CD4-positive, alpha-beta T cell (primary cell): ENCODE data around the gene ALG12. TPM values are rescaled to one million over a fixed set of nuclear protein-coding genes. Genes with fewer than 3 reads are reported as not detected.
A peak's percentile ranks its signal among the peaks of the same experiment; 100 is the strongest.

Experiments
- ATAC-seq: fragments of 200-7000 bp; cut with Tn5 transposase; one replicate; pipeline ENCODE4 v1.10.0; 2022; ENCODE audit warnings: mild to moderate bottlenecking; ENCODE audit not compliant: poor library complexity
- CTCF ChIA-PET: fragments of 350-600 bp; sonication (Branson Sonifier 250); formaldehyde crosslinking; loops from one replicate; lab custom pipeline; 2021; ENCODE audit warnings: antibody characterized with exemption, inconsistent platforms; lab: Charles Lee
- POLR2A ChIA-PET: fragments of 350-600 bp; sonication (Branson Sonifier 250); formaldehyde crosslinking; loops from one replicate; lab custom pipeline; 2021; ENCODE audit warnings: antibody characterized with exemption, inconsistent platforms; lab: Charles Lee
- DNase-seq, 14 experiments: peaks; one replicate each; pipeline ENCODE4 v3.0.0-alpha.2; 2013 to 2020; ENCODE audit warnings: mixed read lengths in 2 of 14
- H3K27ac ChIP-seq, 2 donors: one replicate each; pipeline versions ENCODE4 v1.5.1 to v1.7.0; 2013; ENCODE audit warnings: low read length in 2 of 2, low read depth in 1 of 2, mild to moderate bottlenecking in 1 of 2
- H3K27me3 ChIP-seq, 2 experiments: 1 replicate in 1 of 2; 2 replicates in 1 of 2; pipeline versions ENCODE4 v1.6.1 to v1.7.0; 2013; ENCODE audit warnings: low read length in 2 of 2, control low read depth in 1 of 2, mild to moderate bottlenecking in 1 of 2, moderate library complexity in 1 of 2; ENCODE audit not compliant: insufficient read depth in 2 of 2, control insufficient read depth in 1 of 2
- H3K36me3 ChIP-seq: one replicate; pipeline ENCODE4 v1.6.1; 2013; ENCODE audit warnings: low read length, control low read depth; ENCODE audit not compliant: insufficient read depth
- H3K4me1 ChIP-seq: one replicate; pipeline ENCODE4 v1.6.1; 2013; ENCODE audit warnings: low read length, control low read depth; ENCODE audit not compliant: insufficient read depth
- H3K4me3 ChIP-seq: one replicate; pipeline ENCODE4 v1.5.1; 2013; ENCODE audit warnings: mild to moderate bottlenecking, low read length, moderate library complexity
- H3K9me3 ChIP-seq, 2 experiments: 1 replicate in 1 of 2; 2 replicates in 1 of 2; pipeline versions ENCODE4 v1.6.1 to v1.7.0; 2013; ENCODE audit warnings: low read length in 2 of 2, mild to moderate bottlenecking in 2 of 2, control low read depth in 1 of 2, moderate library complexity in 1 of 2; ENCODE audit not compliant: control insufficient read depth in 1 of 2, insufficient read depth in 1 of 2
- H3K27ac Mint-ChIP-seq: one replicate; pipeline ENCODE4 v1.8.0; 2020; ENCODE audit warnings: mixed read lengths
- H3K27me3 Mint-ChIP-seq: one replicate; pipeline ENCODE4 v1.8.0; 2021; ENCODE audit warnings: mixed read lengths
- H3K36me3 Mint-ChIP-seq: one replicate; pipeline ENCODE4 v1.8.0; 2021; ENCODE audit warnings: low read depth, mixed read lengths
- H3K4me1 Mint-ChIP-seq: one replicate; pipeline ENCODE4 v1.8.0; 2021; ENCODE audit warnings: low read depth, mixed read lengths
- H3K4me3 Mint-ChIP-seq: one replicate; pipeline ENCODE4 v1.8.0; 2020; ENCODE audit warnings: mild to moderate bottlenecking, mixed read lengths
- H3K9me3 Mint-ChIP-seq: one replicate; pipeline ENCODE4 v1.8.0; 2020; ENCODE audit warnings: mixed read lengths
- CTCF ChIP-seq: fragments of 200-600 bp; IDR thresholded peaks from one replicate; pipeline ENCODE4 v1.8.0; 2022; ENCODE audit warnings: antibody characterized with exemption, mild to moderate bottlenecking
- intact Hi-C, 2 experiments: fragments of 100-400 bp; cut with DNase I in 1 of 2; cut with micrococcal nuclease in 1 of 2; formaldehyde crosslinking; loops; one replicate each; pipeline versions ENCODE4 v1.15.1 to v1.9.0; 2023 to 2025; cut with DNase I, micrococcal nuclease
- total RNA-seq, 174 experiments: library from RNA in 2 of 174; stranded (reverse) in 2 of 174; gene quantifications; one replicate each; pipeline ENCODE4 v1.2.3 and lab custom pipeline; 2021 to 2026

ALG12 gene
- total RNA-seq, 2 experiments from 2014 or later = 13.5 to 14.6 TPM

- H3K4me3 Mint-ChIP-seq = no peak overlapping the region
- ChIA-PET POLR2A (no interaction called here), CTCF (no interaction called here)
- ATAC-seq (no peak), DNase-seq (peak in 1 of 14 experiments; percentile 20)
- Histone ChIP-seq H3K9me3 (no peaks in the 10 kb centered on the region), H3K4me3 (no peak overlapping the region), H3K4me1 (peaks cover 2% of the 10 kb centered on the region), H3K36me3 (peaks cover 81% of the 10 kb centered on the region), H3K27me3 (no peaks in the 10 kb centered on the region), H3K27ac (no peak overlapping the region)
- H3K27ac Mint-ChIP-seq = no peak overlapping the region
- no peaks in the 10 kb centered on the region for H3K27me3 Mint-ChIP-seq
- intact Hi-C loops = no loop called here
- no peaks in the 10 kb centered on the region for H3K9me3 Mint-ChIP-seq
- no peaks in the 10 kb centered on the region for H3K4me1 Mint-ChIP-seq
- TF ChIP-seq CTCF = no peak
- H3K36me3 Mint-ChIP-seq = peaks cover 64% of the 10 kb centered on the region
Measured at GRCh38 chr22:49906071-49906798, 12.0 kb downstream of the ALG12 start.

GRCh38 chr22:49905465-49905864 lies 12.8 kb downstream of the ALG12 start:
- no peaks in the 10 kb centered on the region for H3K9me3 ChIP-seq
- Mint-ChIP-seq H3K4me3 (no peak overlapping the region), H3K27me3 (no peaks in the 10 kb centered on the region), H3K9me3 (no peaks in the 10 kb centered on the region), H3K36me3 (peaks cover 69% of the 10 kb centered on the region), H3K27ac (no peak overlapping the region), H3K4me1 (no peaks in the 10 kb centered on the region)
- H3K27me3 ChIP-seq = no peaks in the 10 kb centered on the region
- TF ChIP-seq CTCF = no peak
- peaks cover 2% of the 10 kb centered on the region for H3K4me1 ChIP-seq
- no peak overlapping the region for H3K4me3 ChIP-seq
- intact Hi-C loops = no loop called here
- ChIA-PET CTCF (no interaction called here), POLR2A (no interaction called here)
- no peak overlapping the region for H3K27ac ChIP-seq
- DNase-seq (no peak), ATAC-seq (no peak)
- H3K36me3 ChIP-seq = peaks cover 80% of the 10 kb centered on the region

DNA sequence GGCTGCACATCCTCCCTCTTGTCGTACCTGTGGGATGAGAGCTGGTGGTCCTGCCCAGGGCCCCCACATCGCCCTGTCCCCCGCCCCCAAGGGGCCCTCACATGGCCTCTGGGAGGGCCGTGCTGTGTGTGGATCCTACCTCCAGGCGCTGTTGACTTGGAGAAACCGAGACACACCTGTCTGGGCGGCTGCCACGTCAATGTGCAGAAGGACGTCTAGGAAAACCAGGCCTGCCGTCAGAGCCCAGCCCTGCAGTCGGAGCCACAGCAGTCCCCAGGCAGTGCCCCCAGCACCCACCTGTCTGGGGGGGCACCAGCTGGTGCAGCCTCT lies 14.2 kb downstream of the ALG12 start:
- ChIA-PET POLR2A (no interaction called here), CTCF (no interaction called here)
- ATAC-seq (no peak), DNase-seq (no peak)
- peaks cover 71% of the 10 kb centered on the region for H3K36me3 ChIP-seq
- Mint-ChIP-seq H3K36me3 (peaks cover 61% of the 10 kb centered on the region), H3K9me3 (no peaks in the 10 kb centered on the region), H3K27ac (no peak overlapping the region), H3K4me1 (no peaks in the 10 kb centered on the region), H3K27me3 (no peaks in the 10 kb centered on the region), H3K4me3 (no peak overlapping the region)
- intact Hi-C loops = no loop called here
- H3K4me1 ChIP-seq = peaks cover 2% of the 10 kb centered on the region
- H3K4me3 ChIP-seq = no peak overlapping the region
- H3K9me3 ChIP-seq = no peaks in the 10 kb centered on the region
- no peaks in the 10 kb centered on the region for H3K27me3 ChIP-seq
- H3K27ac ChIP-seq = no peak overlapping the region
- no peak for TF ChIP-seq CTCF
